Peyer's patch (tissue), 4 donors: Measurements from ENCODE around the gene ADK.

Experiments used
- CTCF ChIP-seq, 6 experiments: fragments of 450-650 bp in 4 of 6; fragments of 200-600 bp in 2 of 6; sonication (generic) in 1 of 6; IDR thresholded peaks; one replicate each; pipeline ENCODE4 v1.5.1; 2017 to 2019; ENCODE audit warnings: antibody characterized with exemption in 6 of 6, mild to moderate bottlenecking in 3 of 6, moderate library complexity in 1 of 6
- POLR2A ChIP-seq, 2 donors: fragments of 450-650 bp; IDR thresholded peaks; one replicate each; pipeline ENCODE4 v1.5.1; 2017; ENCODE audit warnings: antibody characterized with exemption in 2 of 2, mild to moderate bottlenecking in 2 of 2, moderate library complexity in 2 of 2

GRCh38 chr10:74335501-74335900, 184.5 kb downstream of the ADK start:
- no peak for TF ChIP-seq CTCF (IDR thresholded peaks at IDR 0.05)
- TF ChIP-seq POLR2A (IDR thresholded peaks at IDR 0.05): no peak
